Liver (tissue), 9 donors: ENCODE measurements around the gene SPINK1. TPM values are rescaled to one million over a fixed set of nuclear protein-coding genes. Genes with fewer than 3 reads are reported as not detected.
A peak's percentile ranks its signal among the peaks of the same experiment; 100 is the strongest.

Experiments used
- DNase-seq: peaks from one replicate; pipeline ENCODE4 v3.0.0-alpha.2; 2017; ENCODE audit warnings: low spot score
- H3K27ac ChIP-seq, 2 donors: one replicate each; pipeline ENCODE4 v1.7.0; 2013; ENCODE audit warnings: inconsistent platforms in 2 of 2, low read length in 2 of 2, control low read depth in 1 of 2, low read depth in 1 of 2, mild to moderate bottlenecking in 1 of 2
- H3K27me3 ChIP-seq, 4 donors: one replicate each; pipeline versions ENCODE4 v1.6.1 to v1.7.0; 2013; ENCODE audit warnings: low read length in 3 of 4, inconsistent platforms in 1 of 4, mild to moderate bottlenecking in 1 of 4, moderate library complexity in 1 of 4; ENCODE audit not compliant: control insufficient read depth in 4 of 4, insufficient read depth in 4 of 4
- H3K36me3 ChIP-seq, 4 donors: one replicate each; pipeline versions ENCODE4 v1.6.1 to v1.7.0; 2013; ENCODE audit warnings: low read length in 3 of 4, mild to moderate bottlenecking in 3 of 4, low read depth in 1 of 4, moderate library complexity in 1 of 4; ENCODE audit not compliant: control insufficient read depth in 4 of 4, insufficient read depth in 3 of 4
- H3K4me1 ChIP-seq, 4 donors: one replicate each; pipeline versions ENCODE4 v1.6.1 to v1.7.0; 2013; ENCODE audit warnings: low read length in 3 of 4, mild to moderate bottlenecking in 3 of 4, moderate library complexity in 1 of 4; ENCODE audit not compliant: control insufficient read depth in 4 of 4, insufficient read depth in 4 of 4
- H3K4me3 ChIP-seq, 3 donors: one replicate each; pipeline versions ENCODE4 v1.6.1 to v1.7.0; 2013; ENCODE audit warnings: low read length in 3 of 3, control low read depth in 1 of 3, low read depth in 1 of 3, mild to moderate bottlenecking in 1 of 3
- H3K9ac ChIP-seq, 2 donors: one replicate each; pipeline ENCODE4 v1.7.0; 2013; ENCODE audit warnings: low read length in 2 of 2, mild to moderate bottlenecking in 2 of 2, moderate library complexity in 2 of 2, control low read depth in 1 of 2, low read depth in 1 of 2
- H3K9me3 ChIP-seq, 4 donors: one replicate each; pipeline versions ENCODE4 v1.6.1 to v1.7.0; 2013; ENCODE audit warnings: low read length in 3 of 4; ENCODE audit not compliant: control insufficient read depth in 4 of 4
- EGR1 ChIP-seq, 2 donors: IDR thresholded peaks; 2 replicates each; pipeline ENCODE4 v1.6.1; 2016 to 2018; ENCODE audit warnings: antibody characterized with exemption in 2 of 2, low read depth in 2 of 2
- FOXA1 ChIP-seq: IDR thresholded peaks from 2 replicates; pipeline ENCODE4 v1.6.1; 2016; ENCODE audit warnings: antibody characterized with exemption
- FOXA2 ChIP-seq: IDR thresholded peaks from 2 replicates; pipeline ENCODE4 v1.6.1; 2016; ENCODE audit warnings: antibody characterized with exemption
- GABPA ChIP-seq, 2 donors: IDR thresholded peaks in 1 of 2; conservative IDR thresholded peaks in 1 of 2; 2 replicates each; pipeline ENCODE4 v1.6.1; 2016; ENCODE audit warnings: antibody characterized with exemption in 2 of 2, mild to moderate bottlenecking in 1 of 2, moderate library complexity in 1 of 2
- HNF4A ChIP-seq, 2 donors: conservative IDR thresholded peaks; 2 replicates each; pipeline ENCODE4 v1.6.1; 2016; ENCODE audit warnings: antibody characterized with exemption in 2 of 2, mild to moderate bottlenecking in 2 of 2
- HNF4G ChIP-seq: IDR thresholded peaks from 2 replicates; pipeline ENCODE4 v1.6.1; 2016; ENCODE audit warnings: antibody characterized with exemption
- JUND ChIP-seq, 2 donors: IDR thresholded peaks; 2 replicates each; pipeline ENCODE4 v1.6.1; 2016; ENCODE audit warnings: antibody characterized with exemption in 2 of 2
- NR2F2 ChIP-seq: IDR thresholded peaks from 2 replicates; pipeline ENCODE4 v1.6.1; 2016; ENCODE audit warnings: antibody characterized with exemption
- RAD21 ChIP-seq, 2 donors: IDR thresholded peaks; 2 replicates each; pipeline ENCODE4 v1.6.1; 2016; ENCODE audit warnings: antibody characterized with exemption in 2 of 2, mild to moderate bottlenecking in 2 of 2
- RXRA ChIP-seq, 2 donors: IDR thresholded peaks; 2 replicates each; pipeline ENCODE4 v1.6.1; 2017 to 2018; ENCODE audit warnings: antibody characterized with exemption in 2 of 2, mild to moderate bottlenecking in 1 of 2
- SP1 ChIP-seq: IDR thresholded peaks from 2 replicates; pipeline ENCODE4 v1.6.1; 2018; ENCODE audit warnings: antibody characterized with exemption, mild to moderate bottlenecking
- TAF1 ChIP-seq: conservative IDR thresholded peaks from 2 replicates; pipeline ENCODE4 v1.6.1; 2016; ENCODE audit warnings: antibody characterized with exemption, mild to moderate bottlenecking
- YY1 ChIP-seq: IDR thresholded peaks from 2 replicates; pipeline ENCODE4 v1.6.1; 2016; ENCODE audit warnings: antibody characterized with exemption, mild to moderate bottlenecking
- WGBS: extraction: QIAGEN DNeasy Blood & Tissue Kit; methylation state at CpG from one replicate; pipeline ENCODE4 v1.1.7; 2013; 5-methylcytosine and 5-hydroxymethylcytosine counted together
- polyA plus RNA-seq, 2 donors: library from polyadenylated mRNA; stranded (reverse) in 1 of 2; unstranded in 1 of 2; fragments of 200-250 nt in 1 of 2; fragments of >200 nt in 1 of 2; fragmentation: Nextera tagmentation in 1 of 2; extraction: Ambion mirVana in 1 of 2; gene quantifications; one replicate each; pipeline versions ENCODE4 v1.2.1 to v1.2.3, GENCODE V29; 2013 to 2015
- total RNA-seq, 2 donors: library from RNA; depleted of rRNA; stranded (reverse); fragments of >200 nt; gene quantifications; one replicate each; pipeline ENCODE4 v1.2.3, GENCODE V29; 2014
- TF ChIP-seq, protein P1 (sequence below): IDR thresholded peaks from 2 replicates; pipeline ENCODE4 v1.6.1; 2016; ENCODE audit warnings: antibody characterized with exemption, mild to moderate bottlenecking
- TF ChIP-seq, protein P2 (sequence below): IDR thresholded peaks from 2 replicates; pipeline ENCODE4 v1.6.1; 2016; ENCODE audit warnings: antibody characterized with exemption
- TF ChIP-seq, protein P3 (sequence below): fragments of 150-350 bp; IDR thresholded peaks from 2 replicates; pipeline ENCODE4 v1.5.1; 2017; ENCODE audit warnings: improper control_type of control experiment, low read depth, low read length; ENCODE audit not compliant: missing input control
- TF ChIP-seq, protein P4 (sequence below): IDR thresholded peaks from 2 replicates; pipeline ENCODE4 v1.6.1; 2016; ENCODE audit warnings: antibody characterized with exemption
- TF ChIP-seq, protein P5 (sequence below): IDR thresholded peaks from 2 replicates; pipeline ENCODE4 v1.6.1; 2016; ENCODE audit warnings: antibody characterized with exemption
- donor health status: healthy.
- donor health status: healthy.
- donor health status: healthy.
- donor health status: healthy.
- donor health status: healthy.

Gene SPINK1
- total and polyA plus RNA-seq, 4 donors, result 0.33 to 2,026 (median 116) TPM

DNA sequence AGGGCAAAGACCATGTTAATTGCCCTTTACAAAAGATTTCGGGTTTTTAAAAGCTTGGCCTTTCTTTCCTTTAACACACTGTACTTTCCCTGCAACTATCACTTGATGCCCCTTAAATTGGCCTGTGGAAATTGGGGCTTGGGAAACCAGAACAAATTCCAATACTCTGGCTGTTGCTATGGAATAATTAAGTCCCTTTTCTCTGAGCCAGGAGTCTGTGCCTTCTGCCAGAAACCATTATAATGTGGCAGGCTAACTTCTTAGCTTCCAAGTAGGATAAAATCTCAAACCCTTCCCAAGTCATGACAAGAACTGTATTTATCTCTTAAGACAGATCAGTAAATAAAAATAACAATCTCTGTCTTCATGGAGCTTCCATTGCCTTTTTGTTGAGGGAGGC, 1.1 kb upstream of the SPINK1 start:
- H3K27ac ChIP-seq, result no peak overlapping the region
- H3K4me3 ChIP-seq, result no peak overlapping the region
- 79% methylated on average over 1 of the region's 1 CpG for WGBS
- H3K4me1 ChIP-seq, result peaks cover 3 to 33% (median 29%) of the 10 kb centered on the region in 4 donors
- H3K9ac ChIP-seq, result no peak overlapping the region
- H3K36me3 ChIP-seq, result no peaks in the 10 kb centered on the region
- H3K27me3 ChIP-seq, result no peaks in the 10 kb centered on the region
- H3K9me3 ChIP-seq, result no peaks in the 10 kb centered on the region
- DNase-seq, result no peak
- TF ChIP-seq, protein P1, sequence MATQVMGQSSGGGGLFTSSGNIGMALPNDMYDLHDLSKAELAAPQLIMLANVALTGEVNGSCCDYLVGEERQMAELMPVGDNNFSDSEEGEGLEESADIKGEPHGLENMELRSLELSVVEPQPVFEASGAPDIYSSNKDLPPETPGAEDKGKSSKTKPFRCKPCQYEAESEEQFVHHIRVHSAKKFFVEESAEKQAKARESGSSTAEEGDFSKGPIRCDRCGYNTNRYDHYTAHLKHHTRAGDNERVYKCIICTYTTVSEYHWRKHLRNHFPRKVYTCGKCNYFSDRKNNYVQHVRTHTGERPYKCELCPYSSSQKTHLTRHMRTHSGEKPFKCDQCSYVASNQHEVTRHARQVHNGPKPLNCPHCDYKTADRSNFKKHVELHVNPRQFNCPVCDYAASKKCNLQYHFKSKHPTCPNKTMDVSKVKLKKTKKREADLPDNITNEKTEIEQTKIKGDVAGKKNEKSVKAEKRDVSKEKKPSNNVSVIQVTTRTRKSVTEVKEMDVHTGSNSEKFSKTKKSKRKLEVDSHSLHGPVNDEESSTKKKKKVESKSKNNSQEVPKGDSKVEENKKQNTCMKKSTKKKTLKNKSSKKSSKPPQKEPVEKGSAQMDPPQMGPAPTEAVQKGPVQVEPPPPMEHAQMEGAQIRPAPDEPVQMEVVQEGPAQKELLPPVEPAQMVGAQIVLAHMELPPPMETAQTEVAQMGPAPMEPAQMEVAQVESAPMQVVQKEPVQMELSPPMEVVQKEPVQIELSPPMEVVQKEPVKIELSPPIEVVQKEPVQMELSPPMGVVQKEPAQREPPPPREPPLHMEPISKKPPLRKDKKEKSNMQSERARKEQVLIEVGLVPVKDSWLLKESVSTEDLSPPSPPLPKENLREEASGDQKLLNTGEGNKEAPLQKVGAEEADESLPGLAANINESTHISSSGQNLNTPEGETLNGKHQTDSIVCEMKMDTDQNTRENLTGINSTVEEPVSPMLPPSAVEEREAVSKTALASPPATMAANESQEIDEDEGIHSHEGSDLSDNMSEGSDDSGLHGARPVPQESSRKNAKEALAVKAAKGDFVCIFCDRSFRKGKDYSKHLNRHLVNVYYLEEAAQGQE, result no peak
- TF ChIP-seq, protein P2, sequence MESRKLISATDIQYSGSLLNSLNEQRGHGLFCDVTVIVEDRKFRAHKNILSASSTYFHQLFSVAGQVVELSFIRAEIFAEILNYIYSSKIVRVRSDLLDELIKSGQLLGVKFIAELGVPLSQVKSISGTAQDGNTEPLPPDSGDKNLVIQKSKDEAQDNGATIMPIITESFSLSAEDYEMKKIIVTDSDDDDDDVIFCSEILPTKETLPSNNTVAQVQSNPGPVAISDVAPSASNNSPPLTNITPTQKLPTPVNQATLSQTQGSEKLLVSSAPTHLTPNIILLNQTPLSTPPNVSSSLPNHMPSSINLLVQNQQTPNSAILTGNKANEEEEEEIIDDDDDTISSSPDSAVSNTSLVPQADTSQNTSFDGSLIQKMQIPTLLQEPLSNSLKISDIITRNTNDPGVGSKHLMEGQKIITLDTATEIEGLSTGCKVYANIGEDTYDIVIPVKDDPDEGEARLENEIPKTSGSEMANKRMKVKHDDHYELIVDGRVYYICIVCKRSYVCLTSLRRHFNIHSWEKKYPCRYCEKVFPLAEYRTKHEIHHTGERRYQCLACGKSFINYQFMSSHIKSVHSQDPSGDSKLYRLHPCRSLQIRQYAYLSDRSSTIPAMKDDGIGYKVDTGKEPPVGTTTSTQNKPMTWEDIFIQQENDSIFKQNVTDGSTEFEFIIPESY, result no peak
- TF ChIP-seq YY1 (no peak), FOXA1 (no peak)

DNA sequence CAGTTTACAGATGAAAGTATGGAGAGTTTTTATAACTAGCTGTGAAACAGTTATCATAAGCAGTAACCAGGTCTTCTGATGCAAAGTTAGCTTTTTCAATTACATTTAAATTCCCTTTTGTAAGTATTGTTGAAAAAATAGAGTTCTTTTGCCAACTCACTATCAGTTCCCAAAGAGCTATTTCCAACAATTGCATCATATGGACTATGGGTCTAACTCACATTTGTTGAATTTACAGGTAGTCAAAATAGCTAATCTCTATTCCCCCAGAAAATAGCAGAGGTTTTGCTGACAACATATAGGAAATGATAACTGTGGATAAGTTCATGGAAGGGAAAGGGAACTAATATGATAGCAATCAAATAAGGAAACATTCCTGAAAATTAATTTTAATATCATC, 1.4 kb downstream of the SPINK1 start:
- Histone ChIP-seq H3K9ac (peak overlapping the region in 1 of 2 donors; percentile 16), H3K4me1 (peaks cover 5 to 25% (median 9%) of the 10 kb centered on the region in 4 donors), H3K36me3 (no peaks in the 10 kb centered on the region), H3K9me3 (no peaks in the 10 kb centered on the region), H3K27me3 (no peaks in the 10 kb centered on the region), H3K4me3 (peak overlapping the region in 2 of 3 donors; percentile 13 to 36), H3K27ac (no peak overlapping the region)
- no peak for DNase-seq
- TF ChIP-seq YY1 (no peak), GABPA (IDR thresholded peaks at IDR 0.05 in 1 of 2, conservative IDR thresholded peaks at IDR 0.05 in 1 of 2) (no peak), EGR1 (IDR thresholded peaks at IDR 0.05; ENCODE audit: low read depth in 2 of 2) (no peak), HNF4A (conservative IDR thresholded peaks at IDR 0.05) (peak; percentile 84 to 88), JUND (IDR thresholded peaks at IDR 0.05) (no peak), FOXA1 (no peak), TAF1 (no peak), FOXA2 (no peak), RXRA (IDR thresholded peaks at IDR 0.05) (peak in 1 of 2 donors; percentile 61), RAD21 (IDR thresholded peaks at IDR 0.05) (peak in 1 of 2 donors; percentile 6), HNF4G (no peak), NR2F2 (no peak), SP1 (no peak)
- TF ChIP-seq, protein P2, result peak; percentile 28
- TF ChIP-seq, protein P3, sequence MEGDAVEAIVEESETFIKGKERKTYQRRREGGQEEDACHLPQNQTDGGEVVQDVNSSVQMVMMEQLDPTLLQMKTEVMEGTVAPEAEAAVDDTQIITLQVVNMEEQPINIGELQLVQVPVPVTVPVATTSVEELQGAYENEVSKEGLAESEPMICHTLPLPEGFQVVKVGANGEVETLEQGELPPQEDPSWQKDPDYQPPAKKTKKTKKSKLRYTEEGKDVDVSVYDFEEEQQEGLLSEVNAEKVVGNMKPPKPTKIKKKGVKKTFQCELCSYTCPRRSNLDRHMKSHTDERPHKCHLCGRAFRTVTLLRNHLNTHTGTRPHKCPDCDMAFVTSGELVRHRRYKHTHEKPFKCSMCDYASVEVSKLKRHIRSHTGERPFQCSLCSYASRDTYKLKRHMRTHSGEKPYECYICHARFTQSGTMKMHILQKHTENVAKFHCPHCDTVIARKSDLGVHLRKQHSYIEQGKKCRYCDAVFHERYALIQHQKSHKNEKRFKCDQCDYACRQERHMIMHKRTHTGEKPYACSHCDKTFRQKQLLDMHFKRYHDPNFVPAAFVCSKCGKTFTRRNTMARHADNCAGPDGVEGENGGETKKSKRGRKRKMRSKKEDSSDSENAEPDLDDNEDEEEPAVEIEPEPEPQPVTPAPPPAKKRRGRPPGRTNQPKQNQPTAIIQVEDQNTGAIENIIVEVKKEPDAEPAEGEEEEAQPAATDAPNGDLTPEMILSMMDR, result no peak
- TF ChIP-seq, protein P4, sequence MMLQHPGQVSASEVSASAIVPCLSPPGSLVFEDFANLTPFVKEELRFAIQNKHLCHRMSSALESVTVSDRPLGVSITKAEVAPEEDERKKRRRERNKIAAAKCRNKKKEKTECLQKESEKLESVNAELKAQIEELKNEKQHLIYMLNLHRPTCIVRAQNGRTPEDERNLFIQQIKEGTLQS, result peak; percentile 39
- TF ChIP-seq, protein P5, sequence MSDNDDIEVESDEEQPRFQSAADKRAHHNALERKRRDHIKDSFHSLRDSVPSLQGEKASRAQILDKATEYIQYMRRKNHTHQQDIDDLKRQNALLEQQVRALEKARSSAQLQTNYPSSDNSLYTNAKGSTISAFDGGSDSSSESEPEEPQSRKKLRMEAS, result peak; percentile 46
- TF ChIP-seq, protein P1, result no peak
